Activated CD4-positive, alpha-beta T cell treated with anti-CD3 and anti-CD28 coated beads for 36 hours (primary cell): ENCODE data around the gene KLHL26. TPM values are rescaled to one million over a fixed set of nuclear protein-coding genes. Genes with fewer than 3 reads are reported as not detected.

Source experiments
- ATAC-seq: fragments of 200-7000 bp; cut with Tn5 transposase; one replicate; pipeline ENCODE4 v1.10.0; 2021; ENCODE audit warnings: mild to moderate bottlenecking, moderate library complexity
- CTCF ChIA-PET: fragments of 350-600 bp; sonication (Branson Sonifier 250); formaldehyde crosslinking; loops from one replicate; lab custom pipeline; 2021; ENCODE audit warnings: antibody characterized with exemption; lab: Charles Lee
- POLR2A ChIA-PET: fragments of 350-600 bp; sonication (Branson Sonifier 250); formaldehyde crosslinking; loops from one replicate; lab custom pipeline; 2021; ENCODE audit warnings: antibody characterized with exemption, inconsistent platforms; lab: Charles Lee
- DNase-seq: peaks from one replicate; pipeline ENCODE4 v3.0.0-alpha.2; 2020
- H3K27ac Mint-ChIP-seq: one replicate; pipeline ENCODE4 v1.8.0; 2021; ENCODE audit warnings: mixed read lengths
- H3K27me3 Mint-ChIP-seq: one replicate; pipeline ENCODE4 v1.8.0; 2021; ENCODE audit warnings: mixed read lengths
- H3K36me3 Mint-ChIP-seq: one replicate; pipeline ENCODE4 v1.8.0; 2021; ENCODE audit warnings: low read depth, mixed read lengths
- H3K4me1 Mint-ChIP-seq: one replicate; pipeline ENCODE4 v1.8.0; 2021; ENCODE audit warnings: mixed read lengths
- H3K4me3 Mint-ChIP-seq: one replicate; pipeline ENCODE4 v1.8.0; 2021; ENCODE audit warnings: mild to moderate bottlenecking, moderate library complexity, mixed read lengths
- H3K9me3 Mint-ChIP-seq: one replicate; pipeline ENCODE4 v1.8.0; 2021; ENCODE audit warnings: low read depth, mixed read lengths
- intact Hi-C, 2 experiments: fragments of 100-400 bp; cut with DNase I in 1 of 2; cut with micrococcal nuclease in 1 of 2; formaldehyde crosslinking; loops; one replicate each; pipeline versions ENCODE4 v1.14.2 to v1.15.1; 2022 to 2024; cut with DNase I, micrococcal nuclease
- total RNA-seq, 2 experiments: library from RNA; stranded (reverse); gene quantifications; one replicate each; pipeline ENCODE4 v1.2.3, GENCODE V29; 2021

The KLHL26 gene
- total RNA-seq, 2 experiments from 2014 or later, result 9.9 to 11.9 TPM

GRCh38 chr19:18717601-18718000 is 80.8 kb downstream of the KLHL26 start:
- DNase-seq (no peak), ATAC-seq (no peak)
- Mint-ChIP-seq H3K4me3 (no peak overlapping the region), H3K9me3 (no peaks in the 10 kb centered on the region), H3K27ac (no peak overlapping the region), H3K36me3 (no peaks in the 10 kb centered on the region), H3K4me1 (peaks cover 5% of the 10 kb centered on the region), H3K27me3 (no peaks in the 10 kb centered on the region)
- intact Hi-C loops, result no loop called here
- ChIA-PET CTCF (no interaction called here), POLR2A (no interaction called here)

- no peaks in the 10 kb centered on the region for H3K9me3 Mint-ChIP-seq
- ATAC-seq, result no peak
- no peak overlapping the region for H3K27ac Mint-ChIP-seq
- H3K36me3 Mint-ChIP-seq, result no peaks in the 10 kb centered on the region
- intact Hi-C loops, result no loop called here
- POLR2A ChIA-PET, result no interaction called here
- DNase-seq, result no peak
- no peak overlapping the region for H3K4me3 Mint-ChIP-seq
- no peaks in the 10 kb centered on the region for H3K27me3 Mint-ChIP-seq
- peaks cover 5% of the 10 kb centered on the region for H3K4me1 Mint-ChIP-seq
- CTCF ChIA-PET, result no interaction called here
Observed at GRCh38 chr19:18718015-18718526, 81.2 kb downstream of the KLHL26 start.

GRCh38 chr19:18718846-18719458 is 82.1 kb downstream of the KLHL26 start:
- Mint-ChIP-seq H3K27ac (no peak overlapping the region), H3K4me1 (peaks cover 10% of the 10 kb centered on the region), H3K27me3 (no peaks in the 10 kb centered on the region), H3K4me3 (no peak overlapping the region), H3K9me3 (no peaks in the 10 kb centered on the region), H3K36me3 (no peaks in the 10 kb centered on the region)
- intact Hi-C loops, result no loop called here
- ATAC-seq (no peak), DNase-seq (no peak)
- POLR2A ChIA-PET, result no interaction called here
- CTCF ChIA-PET, result no interaction called here

GRCh38 chr19:18719541-18719940 is 82.7 kb downstream of the KLHL26 start:
- intact Hi-C loops, result no loop called here

More at GRCh38 chr19:18719541-18719940, 82.7 kb downstream of the KLHL26 start:
- peaks cover 13% of the 10 kb centered on the region for H3K4me1 Mint-ChIP-seq
- H3K9me3 Mint-ChIP-seq, result no peaks in the 10 kb centered on the region
- ATAC-seq (no peak), DNase-seq (no peak)
- H3K27me3 Mint-ChIP-seq, result no peaks in the 10 kb centered on the region
- H3K27ac Mint-ChIP-seq, result no peak overlapping the region
- POLR2A ChIA-PET, result no interaction called here
- H3K36me3 Mint-ChIP-seq, result no peaks in the 10 kb centered on the region
- no peak overlapping the region for H3K4me3 Mint-ChIP-seq
- CTCF ChIA-PET, result no interaction called here

Other genes starting within 250 kb of the KLHL26 start
- not detected for gene LRRC25, start 239.4 kb upstream of the KLHL26 start, total RNA-seq
- 10 to 100 TPM; 71.7 to 79.3 TPM for gene SSBP4, start 217.6 kb upstream of the KLHL26 start, total RNA-seq
- gene ISYNA1, start 198.9 kb upstream of the KLHL26 start, total RNA-seq, result 10 to 100 TPM; 18.8 to 23.3 TPM
- gene ELL, start 115.0 kb upstream of the KLHL26 start, total RNA-seq, result 10 to 100 TPM; 20.2 to 21.4 TPM
- gene FKBP8, start 93.5 kb upstream of the KLHL26 start, total RNA-seq, result 100 to 1,000 TPM; 208 to 211 TPM
- gene KXD1, start 79.2 kb upstream of the KLHL26 start, total RNA-seq, result 100 to 1,000 TPM; 121 to 170 TPM
- 1,000 to 10,000 TPM; 1,703 to 2,296 TPM for gene UBA52, start 65.2 kb upstream of the KLHL26 start, total RNA-seq
- gene REX1BD, start 48.2 kb upstream of the KLHL26 start, total RNA-seq, result 10 to 100 TPM; 47.8 to 81.3 TPM
- gene CRLF1, start 30.2 kb upstream of the KLHL26 start, total RNA-seq, result not detected
- gene TMEM59L, start 24.2 kb upstream of the KLHL26 start, total RNA-seq, result under 1 TPM in 1 of 2 experiments, not detected in 1; 0.11 TPM
- gene CRTC1, start 46.7 kb downstream of the KLHL26 start, total RNA-seq, result 1 to 10 TPM; 5.3 to 9.7 TPM
- gene COMP, start 154.3 kb downstream of the KLHL26 start, total RNA-seq, result not detected
- gene UPF1, start 194.9 kb downstream of the KLHL26 start, total RNA-seq, result 10 to 100 TPM; 72.4 to 74.0 TPM